Measurements from ENCODE around the gene C1QTNF2.

The C1QTNF2 gene

DNA sequence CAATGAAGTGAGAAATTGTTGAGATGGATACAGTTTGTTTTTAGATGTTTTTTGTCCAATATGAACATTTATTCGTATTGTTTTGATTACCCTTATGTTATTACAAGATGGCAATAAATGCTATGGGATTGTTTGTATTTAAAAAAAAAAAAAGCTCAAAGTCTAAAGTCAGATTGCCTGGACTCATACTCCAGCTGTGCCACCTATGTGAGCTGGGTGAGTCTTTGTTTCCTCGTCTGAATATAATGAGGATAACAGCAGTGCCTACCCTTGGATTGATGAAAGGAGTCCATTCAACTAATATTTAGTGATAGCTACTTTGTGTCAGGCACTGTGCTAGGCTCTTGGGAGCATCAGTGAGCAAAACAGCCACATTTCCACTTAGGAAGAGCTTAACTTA, 43.4 kb downstream of the C1QTNF2 start:
- no peak for DNase-seq
- Histone ChIP-seq H2BK5ac (ENCODE audit: low read depth, low read length, poor library complexity) (no peak overlapping the region), H3K18ac (ENCODE audit: low read length) (no peak overlapping the region), H3K4me1 (ENCODE audit: control insufficient read depth in 1 of 2, insufficient read depth in 2 of 2, low read length in 2 of 2) (peaks cover 0 to 9% of the 10 kb centered on the region in 2 experiments), H3K36me3 (ENCODE audit: control insufficient read depth in 1 of 2, insufficient read depth in 2 of 2, low read length in 2 of 2) (no peaks in the 10 kb centered on the region), H3K14ac (ENCODE audit: low read length) (no peak overlapping the region), H3K9me3 (ENCODE audit: insufficient read depth, low read depth, low read length) (no peaks in the 10 kb centered on the region), H4K12ac (ENCODE audit: low read depth, low read length) (no peak overlapping the region), H3K4me2 (ENCODE audit: low read length) (no peak overlapping the region), H2AFZ (ENCODE audit: insufficient read depth, low read length, poor library complexity) (no peak overlapping the region), H4K8ac (ENCODE audit: low read depth, low read length) (no peak overlapping the region), H3K23ac (ENCODE audit: low read length) (no peak overlapping the region), H4K91ac (ENCODE audit: low read depth, low read length) (peak overlapping the region; percentile 42), H3K27ac (ENCODE audit: low read depth, low read length) (no peak overlapping the region), H3K27me3 (ENCODE audit: insufficient read depth, low read length) (no peaks in the 10 kb centered on the region), H3K4me3 (ENCODE audit: low read depth, low read length) (no peak overlapping the region), H3K9ac (ENCODE audit: low read length) (no peak overlapping the region), H2BK12ac (ENCODE audit: low read length) (peak overlapping the region; percentile 8), H2AK5ac (ENCODE audit: low read length) (no peak overlapping the region), H2BK120ac (ENCODE audit: insufficient read depth, low read length, poor library complexity) (no peak overlapping the region), H3K4ac (ENCODE audit: low read depth, low read length) (no peak overlapping the region), H3K79me1 (ENCODE audit: low read length) (peaks cover 3% of the 10 kb centered on the region), H3K79me2 (ENCODE audit: control insufficient read depth, insufficient read depth, low read length, poor library complexity) (no peaks in the 10 kb centered on the region)
- no CpG with 5 or more reads among the region's 2 CpGs for WGBS (ENCODE audit: extremely low coverage, insufficient coverage, insufficient read length)

DNA sequence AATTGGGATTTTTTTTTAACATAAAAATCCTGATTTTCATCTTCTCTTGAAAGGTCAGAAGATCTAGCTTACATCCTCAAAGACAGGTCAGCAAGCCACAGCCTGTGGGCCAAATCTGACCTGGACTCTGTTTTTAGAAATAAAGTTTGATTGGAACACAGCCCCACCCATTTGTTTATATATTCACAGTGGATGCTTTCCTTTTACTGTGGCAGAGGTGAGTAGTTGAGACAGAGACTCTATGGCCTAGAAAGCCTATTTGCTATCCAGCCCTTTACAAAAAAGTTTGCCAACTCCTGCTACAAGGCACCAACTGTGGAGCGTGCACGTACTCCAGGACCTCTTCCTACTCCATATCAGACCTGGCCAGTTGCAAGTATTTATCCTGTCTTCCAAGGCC, 44.7 kb downstream of the C1QTNF2 start:
- H2BK5ac ChIP-seq (ENCODE audit: low read depth, low read length, poor library complexity) = no peak overlapping the region
- no peaks in the 10 kb centered on the region for H3K36me3 ChIP-seq (ENCODE audit: control insufficient read depth in 1 of 2, insufficient read depth in 2 of 2, low read length in 2 of 2)
- H3K18ac ChIP-seq (ENCODE audit: low read length) = no peak overlapping the region
- H3K4ac ChIP-seq (ENCODE audit: low read depth, low read length) = no peak overlapping the region
- no peak overlapping the region for H2BK12ac ChIP-seq (ENCODE audit: low read length)
- H3K23ac ChIP-seq (ENCODE audit: low read length) = no peak overlapping the region
- H3K9me3 ChIP-seq (ENCODE audit: insufficient read depth, low read depth, low read length) = no peaks in the 10 kb centered on the region
- no peak overlapping the region for H2AK5ac ChIP-seq (ENCODE audit: low read length)
- H3K4me3 ChIP-seq (ENCODE audit: low read depth, low read length) = no peak overlapping the region
- H4K91ac ChIP-seq (ENCODE audit: low read depth, low read length) = peak overlapping the region; percentile 78
- peak overlapping the region; percentile 24 for H2BK120ac ChIP-seq (ENCODE audit: insufficient read depth, low read length, poor library complexity)
- no peak overlapping the region for H4K12ac ChIP-seq (ENCODE audit: low read depth, low read length)
- DNase-seq = no peak
- H4K8ac ChIP-seq (ENCODE audit: low read depth, low read length) = no peak overlapping the region
- H2AFZ ChIP-seq (ENCODE audit: insufficient read depth, low read length, poor library complexity) = no peak overlapping the region
- no peak overlapping the region for H3K4me2 ChIP-seq (ENCODE audit: low read length)
- H3K14ac ChIP-seq (ENCODE audit: low read length) = no peak overlapping the region
- no peaks in the 10 kb centered on the region for H3K27me3 ChIP-seq (ENCODE audit: insufficient read depth, low read length)
- no peak overlapping the region for H3K9ac ChIP-seq (ENCODE audit: low read length)
- no peak overlapping the region for H3K27ac ChIP-seq (ENCODE audit: low read depth, low read length)
- peaks cover 6 to 15% of the 10 kb centered on the region in 2 experiments for H3K4me1 ChIP-seq (ENCODE audit: control insufficient read depth in 1 of 2, insufficient read depth in 2 of 2, low read length in 2 of 2)
- H3K79me1 ChIP-seq (ENCODE audit: low read length) = peaks cover 10% of the 10 kb centered on the region
- no peaks in the 10 kb centered on the region for H3K79me2 ChIP-seq (ENCODE audit: control insufficient read depth, insufficient read depth, low read length, poor library complexity)
- WGBS (ENCODE audit: extremely low coverage, insufficient coverage, insufficient read length) = no CpG with 5 or more reads among the region's 2 CpGs

DNA sequence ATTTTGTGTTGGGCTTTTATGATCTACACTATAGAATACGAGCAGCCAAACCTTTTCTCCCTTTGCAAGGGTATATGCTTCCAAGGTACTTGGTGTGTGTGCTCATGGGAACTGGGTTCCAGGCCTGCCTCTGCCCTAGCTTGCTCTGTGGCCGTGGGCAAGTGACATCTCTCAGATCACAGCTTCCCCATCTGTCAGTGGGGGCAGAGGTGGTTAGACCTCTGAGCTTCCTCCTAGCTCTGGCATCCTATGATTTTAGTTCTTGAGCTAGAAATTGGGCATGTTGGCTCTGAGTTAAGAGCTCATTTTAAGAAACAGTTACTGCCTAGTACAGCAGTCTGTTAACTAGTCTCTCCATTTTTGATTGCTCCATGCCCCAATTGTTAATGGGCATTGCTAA, 45.5 kb downstream of the C1QTNF2 start:
- H3K4me3 ChIP-seq (ENCODE audit: low read depth, low read length) = no peak overlapping the region
- no peak overlapping the region for H3K18ac ChIP-seq (ENCODE audit: low read length)
- no peak overlapping the region for H3K27ac ChIP-seq (ENCODE audit: low read depth, low read length)
- no peak overlapping the region for H4K8ac ChIP-seq (ENCODE audit: low read depth, low read length)
- no peak for DNase-seq
- H3K9me3 ChIP-seq (ENCODE audit: insufficient read depth, low read depth, low read length) = no peaks in the 10 kb centered on the region
- H3K36me3 ChIP-seq (ENCODE audit: control insufficient read depth in 1 of 2, insufficient read depth in 2 of 2, low read length in 2 of 2) = no peaks in the 10 kb centered on the region
- no peak overlapping the region for H2BK5ac ChIP-seq (ENCODE audit: low read depth, low read length, poor library complexity)
- peak overlapping the region; percentile 98 for H2BK12ac ChIP-seq (ENCODE audit: low read length)
- no peak overlapping the region for H3K23ac ChIP-seq (ENCODE audit: low read length)
- no peak overlapping the region for H3K4me2 ChIP-seq (ENCODE audit: low read length)
- no peak overlapping the region for H3K9ac ChIP-seq (ENCODE audit: low read length)
- H3K4me1 ChIP-seq (ENCODE audit: control insufficient read depth in 1 of 2, insufficient read depth in 2 of 2, low read length in 2 of 2) = peaks cover 6 to 15% of the 10 kb centered on the region in 2 experiments
- peak overlapping the region; percentile 65 for H3K14ac ChIP-seq (ENCODE audit: low read length)
- H2AFZ ChIP-seq (ENCODE audit: insufficient read depth, low read length, poor library complexity) = no peak overlapping the region
- H3K4ac ChIP-seq (ENCODE audit: low read depth, low read length) = no peak overlapping the region
- peak overlapping the region; percentile 94 for H2AK5ac ChIP-seq (ENCODE audit: low read length)
- no CpG with 5 or more reads among the region's 2 CpGs for WGBS (ENCODE audit: extremely low coverage, insufficient coverage, insufficient read length)
- H4K91ac ChIP-seq (ENCODE audit: low read depth, low read length) = peak overlapping the region; percentile 76
- no peaks in the 10 kb centered on the region for H3K79me2 ChIP-seq (ENCODE audit: control insufficient read depth, insufficient read depth, low read length, poor library complexity)
- no peak overlapping the region for H4K12ac ChIP-seq (ENCODE audit: low read depth, low read length)
- H2BK120ac ChIP-seq (ENCODE audit: insufficient read depth, low read length, poor library complexity) = no peak overlapping the region
- no peaks in the 10 kb centered on the region for H3K27me3 ChIP-seq (ENCODE audit: insufficient read depth, low read length)
- H3K79me1 ChIP-seq (ENCODE audit: low read length) = peaks cover 13% of the 10 kb centered on the region

DNA sequence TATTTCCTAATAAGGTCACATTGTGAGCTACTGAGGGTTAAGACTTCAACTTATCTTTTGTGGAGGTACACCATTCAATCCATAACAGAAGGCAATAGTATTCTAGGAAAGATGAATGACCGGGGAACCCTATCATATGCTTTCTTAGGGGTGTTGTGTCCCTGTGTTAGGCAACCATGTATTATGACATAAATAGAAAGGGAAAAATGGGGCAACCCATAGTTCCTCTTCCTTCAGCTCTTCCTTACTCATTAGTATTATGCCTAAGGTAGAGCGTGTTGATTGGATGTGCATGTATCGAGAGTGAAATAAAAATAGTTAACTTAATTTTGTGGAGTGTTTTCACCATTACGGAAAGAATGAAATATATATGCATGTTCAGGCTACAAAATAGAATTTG, 52.0 kb downstream of the C1QTNF2 start:
- Histone ChIP-seq H3K4ac (ENCODE audit: low read depth, low read length) (no peak overlapping the region), H3K9ac (ENCODE audit: low read length) (no peak overlapping the region), H3K14ac (ENCODE audit: low read length) (no peak overlapping the region), H3K36me3 (ENCODE audit: control insufficient read depth in 1 of 2, insufficient read depth in 2 of 2, low read length in 2 of 2) (no peaks in the 10 kb centered on the region), H2BK12ac (ENCODE audit: low read length) (no peak overlapping the region), H2AK5ac (ENCODE audit: low read length) (no peak overlapping the region), H3K4me3 (ENCODE audit: low read depth, low read length) (no peak overlapping the region), H3K79me1 (ENCODE audit: low read length) (peaks cover 10% of the 10 kb centered on the region), H4K12ac (ENCODE audit: low read depth, low read length) (no peak overlapping the region), H4K91ac (ENCODE audit: low read depth, low read length) (no peak overlapping the region), H3K18ac (ENCODE audit: low read length) (no peak overlapping the region), H3K79me2 (ENCODE audit: control insufficient read depth, insufficient read depth, low read length, poor library complexity) (no peaks in the 10 kb centered on the region), H2BK120ac (ENCODE audit: insufficient read depth, low read length, poor library complexity) (no peak overlapping the region), H3K27me3 (ENCODE audit: insufficient read depth, low read length) (no peaks in the 10 kb centered on the region), H2BK5ac (ENCODE audit: low read depth, low read length, poor library complexity) (no peak overlapping the region), H4K8ac (ENCODE audit: low read depth, low read length) (no peak overlapping the region), H3K9me3 (ENCODE audit: insufficient read depth, low read depth, low read length) (no peaks in the 10 kb centered on the region), H2AFZ (ENCODE audit: insufficient read depth, low read length, poor library complexity) (no peak overlapping the region), H3K27ac (ENCODE audit: low read depth, low read length) (no peak overlapping the region), H3K4me1 (ENCODE audit: control insufficient read depth in 1 of 2, insufficient read depth in 2 of 2, low read length in 2 of 2) (peaks cover 6% of the 10 kb centered on the region in 2 experiments), H3K4me2 (ENCODE audit: low read length) (no peak overlapping the region), H3K23ac (ENCODE audit: low read length) (no peak overlapping the region)
- no peak for DNase-seq
- no CpG with 5 or more reads among the region's 4 CpGs for WGBS (ENCODE audit: extremely low coverage, insufficient coverage, insufficient read length)
